Measurements from ENCODE around the gene GPR68.

- TF ChIP-seq POLR2AphosphoS5 (IDR thresholded peaks at IDR 0.05) = no peak
- no peak for TF ChIP-seq CTCF (IDR thresholded peaks at IDR 0.05)
- no peak for TF ChIP-seq POLR2A (IDR thresholded peaks at IDR 0.05)
- no peak for TF ChIP-seq EP300 (IDR thresholded peaks at IDR 0.05)
Measured at GRCh38 chr14:91225025-91225424, 19.5 kb downstream of the GPR68 start.

Measured in suprapubic skin (tissue), 4 donors.